NCI-H2029 (cell line): ENCODE results near the gene DISC1.
"Not testable (repeated sequence)": the region's sequence is repeated elsewhere in the genome, so short reads cannot be mapped to it uniquely, and the experiment has no call there.

Source experiments
- DNase-seq: peaks from one replicate; lab custom pipeline; 2025; lab: John Stamatoyannopoulos, UW

The DISC1 gene

GRCh38 chr1:231957359-231957758 is 330.8 kb downstream of the DISC1 start:
- DNase-seq = no peak

- no peak for DNase-seq
These were observed 331.9 kb downstream of the DISC1 start for GRCh38 chr1:231958448-231958847.

- no peak for DNase-seq
These were observed 332.8 kb downstream of the DISC1 start for GRCh38 chr1:231959225-231959884.

GRCh38 chr1:231961801-231962200 is 335.2 kb downstream of the DISC1 start:
- DNase-seq = not testable (repeated sequence)

GRCh38 chr1:231962636-231963035 is 336.0 kb downstream of the DISC1 start:
- DNase-seq = no peak

- DNase-seq = no peak
These were observed 337.7 kb downstream of the DISC1 start for GRCh38 chr1:231964241-231964640.

- DNase-seq = no peak
These were observed 338.4 kb downstream of the DISC1 start for GRCh38 chr1:231964961-231965360.

GRCh38 chr1:231965615-231966014 is 339.0 kb downstream of the DISC1 start:
- no peak for DNase-seq

- no peak for DNase-seq
These were observed 340.4 kb downstream of the DISC1 start for GRCh38 chr1:231966983-231967382.

GRCh38 chr1:231969076-231969475 is 342.5 kb downstream of the DISC1 start:
- DNase-seq = peak; percentile 48

GRCh38 chr1:231969761-231970160 is 343.2 kb downstream of the DISC1 start:
- not testable (repeated sequence) for DNase-seq

GRCh38 chr1:231970684-231971083 is 344.1 kb downstream of the DISC1 start:
- no peak for DNase-seq

- no peak for DNase-seq
These were observed 345.0 kb downstream of the DISC1 start for GRCh38 chr1:231971397-231972110.

GRCh38 chr1:231972111-231972445 is 345.5 kb downstream of the DISC1 start:
- DNase-seq = no peak

- DNase-seq = no peak
These were observed 347.2 kb downstream of the DISC1 start for GRCh38 chr1:231973830-231974229.

GRCh38 chr1:231976231-231976630 is 349.6 kb downstream of the DISC1 start:
- no peak for DNase-seq

- no peak for DNase-seq
These were observed 355.1 kb downstream of the DISC1 start for GRCh38 chr1:231981675-231982074.

- DNase-seq = no peak
These were observed 356.4 kb downstream of the DISC1 start for GRCh38 chr1:231982871-231983587.

- DNase-seq = no peak
These were observed 357.1 kb downstream of the DISC1 start for GRCh38 chr1:231983588-231984193.

- no peak for DNase-seq
These were observed 358.9 kb downstream of the DISC1 start for GRCh38 chr1:231985296-231986023.

GRCh38 chr1:231986631-231987336 is 360.2 kb downstream of the DISC1 start:
- DNase-seq = no peak
